ENCODE data around the gene HTRA3. TPM values are rescaled to one million over a fixed set of nuclear protein-coding genes. Genes with fewer than 3 reads are reported as not detected.
"Not testable (repeated sequence)": the region's sequence is repeated elsewhere in the genome, so short reads cannot be mapped to it uniquely, and the experiment has no call there.

Gene HTRA3
- total RNA-seq, 1 donor from 2014 or later: not detected

DNA sequence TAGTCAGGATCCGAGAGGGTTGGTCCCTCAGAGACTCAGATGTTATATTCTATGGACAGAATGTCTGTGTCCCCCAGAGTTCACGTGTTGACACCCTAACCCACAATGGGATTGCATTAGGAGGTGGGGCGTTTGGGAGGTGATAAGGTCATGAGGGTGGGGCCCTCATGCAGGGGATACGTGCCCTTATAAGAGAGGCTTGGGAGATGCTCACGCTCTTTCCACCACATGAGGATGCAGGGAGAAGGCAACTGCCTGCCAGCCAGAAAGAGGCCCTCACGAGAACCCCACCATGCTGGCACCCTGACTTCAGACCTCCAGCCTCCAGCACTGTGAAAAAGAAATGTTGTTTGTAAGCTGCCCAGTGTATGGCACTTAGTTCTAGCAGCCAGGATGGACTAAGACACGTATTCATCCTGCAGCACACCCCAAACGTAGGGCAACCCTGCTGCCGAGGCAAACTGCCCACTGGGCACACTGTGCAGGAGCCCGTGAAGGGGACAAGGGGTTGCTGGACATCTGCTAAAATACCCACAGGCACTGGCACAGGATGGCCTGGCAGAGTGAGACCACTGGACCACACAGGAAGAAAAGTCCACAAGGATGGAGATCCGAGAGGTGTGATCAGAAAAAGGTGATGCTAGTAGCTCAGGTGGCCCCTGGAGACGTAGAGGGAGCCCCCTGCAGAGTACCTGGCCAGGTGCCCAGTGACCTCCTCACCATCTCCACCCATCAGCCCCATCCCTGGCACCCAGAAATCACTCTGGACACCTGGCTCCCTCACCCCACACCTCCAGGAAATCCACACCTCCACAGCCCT, 62.7 kb downstream of the HTRA3 start:
- DNase-seq: no peak
- Mint-ChIP-seq H3K4me1 (no peaks in the 10 kb centered on the region), H3K4me3 (no peak overlapping the region), H3K36me3 (ENCODE audit: low read depth) (no peaks in the 10 kb centered on the region), H3K27me3 (no peaks in the 10 kb centered on the region), H3K27ac (no peak overlapping the region), H3K9me3 (peaks cover 9% of the 10 kb centered on the region)
- intact Hi-C loops (cut with micrococcal nuclease): no loop called here

DNA sequence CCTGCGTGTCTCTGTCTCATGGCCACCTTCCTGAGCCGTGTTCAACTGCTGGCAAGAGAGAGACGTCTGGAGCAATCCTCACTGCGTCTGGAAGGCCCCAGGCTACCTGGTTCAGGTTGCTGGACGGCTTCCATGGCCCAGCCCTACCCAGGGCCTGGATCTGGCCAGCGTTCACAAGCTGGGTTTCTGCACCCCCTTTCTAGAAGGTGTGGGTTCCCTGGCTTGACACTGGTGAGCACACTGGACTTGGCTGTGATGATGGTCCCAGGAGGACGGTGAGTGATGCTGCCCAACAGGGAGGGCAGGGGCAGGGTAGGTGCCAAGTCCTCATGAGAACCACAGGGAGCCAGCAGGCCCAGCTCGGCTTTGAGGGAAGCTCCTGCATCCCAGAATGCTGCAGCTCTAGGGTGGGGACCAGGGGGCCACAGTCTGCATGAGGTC, 63.4 kb downstream of the HTRA3 start:
- H3K4me3 Mint-ChIP-seq: no peak overlapping the region
- peaks cover 9% of the 10 kb centered on the region for H3K9me3 Mint-ChIP-seq
- DNase-seq: no peak
- intact Hi-C loops (cut with micrococcal nuclease): no loop called here
- H3K36me3 Mint-ChIP-seq (ENCODE audit: low read depth): no peaks in the 10 kb centered on the region
- no peaks in the 10 kb centered on the region for H3K27me3 Mint-ChIP-seq
- no peak overlapping the region for H3K27ac Mint-ChIP-seq
- H3K4me1 Mint-ChIP-seq: no peaks in the 10 kb centered on the region

DNA sequence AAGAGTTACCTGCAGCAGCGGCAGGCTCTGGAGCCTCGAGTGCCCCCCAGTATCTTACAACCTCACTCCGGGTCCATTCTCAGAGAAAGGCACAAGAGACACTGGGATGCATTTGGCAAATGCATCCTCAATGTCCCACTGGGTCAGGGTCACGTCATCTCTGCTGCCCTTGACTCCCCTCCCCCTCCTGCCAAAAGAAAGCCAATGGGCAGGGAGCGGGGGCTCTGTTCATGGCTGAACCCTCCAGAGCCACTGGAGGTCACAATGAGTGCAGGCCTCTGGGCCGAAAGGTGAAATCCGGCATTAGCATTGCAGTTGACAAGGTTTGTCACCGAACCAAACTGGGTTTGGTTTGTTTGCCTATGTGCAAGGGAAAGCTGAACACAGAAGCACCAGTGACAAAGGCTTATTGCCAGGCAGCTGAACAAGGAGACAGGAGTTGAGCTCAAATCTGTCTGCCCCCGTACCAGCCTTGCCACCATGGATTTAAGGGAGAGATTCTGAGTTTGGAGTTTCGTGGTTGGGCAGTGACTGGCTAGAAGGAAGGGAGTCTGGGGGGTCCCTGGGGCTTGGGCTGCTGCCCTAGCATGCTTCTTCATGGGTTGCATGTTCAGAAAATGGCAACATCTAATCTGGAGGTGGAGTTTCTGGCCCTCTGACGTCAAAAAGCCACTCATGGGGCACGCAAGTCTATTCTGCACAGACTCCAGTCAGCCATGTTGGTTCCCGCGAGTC, 64.3 kb downstream of the HTRA3 start:
- no peak overlapping the region for H3K4me3 Mint-ChIP-seq
- H3K36me3 Mint-ChIP-seq (ENCODE audit: low read depth): no peaks in the 10 kb centered on the region
- no peaks in the 10 kb centered on the region for H3K27me3 Mint-ChIP-seq
- no peak overlapping the region for H3K27ac Mint-ChIP-seq
- DNase-seq: no peak
- peaks cover 9% of the 10 kb centered on the region for H3K9me3 Mint-ChIP-seq
- intact Hi-C loops (cut with micrococcal nuclease): no loop called here
- no peaks in the 10 kb centered on the region for H3K4me1 Mint-ChIP-seq

DNA sequence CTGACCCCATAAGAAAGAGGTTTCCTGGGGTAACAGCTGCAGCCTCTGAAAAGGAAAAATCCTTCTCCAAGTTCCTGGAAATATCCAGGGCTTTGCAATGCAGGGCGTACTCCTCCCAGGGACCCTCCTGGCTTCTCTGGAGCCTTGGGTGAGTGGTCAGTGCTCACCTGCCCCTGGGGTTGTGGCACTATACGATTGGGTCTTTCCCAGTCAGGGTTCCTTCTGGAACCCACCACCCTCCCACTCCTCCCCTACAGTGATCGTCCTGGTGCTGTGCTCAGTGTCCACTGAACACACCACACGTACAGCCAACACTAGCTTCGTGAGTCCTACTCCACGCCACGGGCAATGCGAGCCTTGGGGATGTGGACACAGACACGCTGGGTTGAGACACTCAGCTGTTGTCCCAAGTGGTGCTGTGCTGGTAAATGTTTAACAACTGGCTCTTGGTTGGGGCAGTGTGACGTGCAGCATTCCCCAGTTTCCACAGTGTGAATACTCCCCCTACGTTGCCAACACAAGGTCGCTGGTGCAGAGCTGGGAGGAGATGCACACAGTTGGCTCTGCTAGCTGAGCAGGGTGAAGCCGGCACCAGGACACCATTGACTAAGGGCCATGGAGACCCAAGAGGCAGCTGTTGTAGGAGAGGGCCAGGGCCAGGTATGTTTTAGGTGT, 65.4 kb downstream of the HTRA3 start:
- no peak for DNase-seq
- Mint-ChIP-seq H3K9me3 (peaks cover 9% of the 10 kb centered on the region), H3K36me3 (ENCODE audit: low read depth) (no peaks in the 10 kb centered on the region), H3K4me1 (no peaks in the 10 kb centered on the region), H3K4me3 (no peak overlapping the region), H3K27ac (no peak overlapping the region), H3K27me3 (no peaks in the 10 kb centered on the region)
- intact Hi-C loops (cut with micrococcal nuclease): no loop called here

DNA sequence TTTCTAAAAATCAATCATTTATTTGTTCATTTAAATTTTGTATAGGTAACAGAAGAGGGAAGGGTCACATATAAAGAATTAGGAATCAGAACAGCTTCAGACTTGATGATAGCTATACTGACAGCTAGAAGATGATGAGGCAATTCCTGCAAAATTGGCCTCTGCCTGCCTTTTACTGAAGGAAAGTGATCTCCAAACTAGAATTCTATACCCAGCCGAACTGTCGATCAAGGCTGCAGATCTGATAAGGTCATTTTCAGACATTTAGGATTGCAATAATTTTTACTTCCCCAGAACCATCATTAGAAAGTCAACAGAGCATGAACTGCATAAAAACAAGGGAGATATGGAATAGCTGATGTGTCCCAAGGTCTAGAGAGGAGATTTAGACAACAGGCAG, 66.3 kb downstream of the HTRA3 start:
- Mint-ChIP-seq H3K36me3 (ENCODE audit: low read depth) (no peaks in the 10 kb centered on the region), H3K27ac (no peak overlapping the region), H3K27me3 (no peaks in the 10 kb centered on the region), H3K9me3 (peaks cover 9% of the 10 kb centered on the region), H3K4me3 (no peak overlapping the region), H3K4me1 (no peaks in the 10 kb centered on the region)
- intact Hi-C loops (cut with micrococcal nuclease): no loop called here
- no peak for DNase-seq

DNA sequence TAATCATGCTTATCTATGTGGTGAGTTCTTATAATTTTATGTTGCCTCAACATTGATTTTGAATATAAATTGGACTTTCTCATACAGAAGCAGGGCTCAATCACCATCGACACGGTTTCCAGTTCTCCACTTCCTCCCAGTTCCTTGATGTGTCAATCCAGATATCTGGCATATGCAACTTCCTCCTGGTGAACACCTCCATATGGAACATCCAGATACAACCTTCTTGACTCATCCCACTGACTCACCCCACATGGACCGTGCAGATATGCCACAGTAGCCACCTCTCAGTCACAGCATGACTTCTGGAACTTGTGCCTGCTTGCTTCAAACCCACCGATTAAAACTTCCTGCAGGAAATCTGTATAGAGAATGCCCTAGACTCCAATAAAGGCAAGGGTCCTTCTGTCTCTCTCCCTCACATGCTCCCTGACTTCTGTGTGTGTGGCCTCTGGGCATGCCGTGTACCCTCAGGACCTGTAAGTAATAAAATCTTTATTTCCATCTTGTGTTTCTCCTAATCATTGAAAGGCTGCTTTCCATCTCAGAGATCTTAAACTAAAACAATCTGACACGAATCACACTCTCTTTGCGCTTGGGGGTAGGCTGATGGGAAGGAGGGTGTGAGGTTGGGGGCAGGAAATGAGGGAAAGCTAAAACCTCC, 67.0 kb downstream of the HTRA3 start:
- Mint-ChIP-seq H3K4me3 (no peak overlapping the region), H3K27ac (no peak overlapping the region), H3K27me3 (no peaks in the 10 kb centered on the region), H3K36me3 (ENCODE audit: low read depth) (no peaks in the 10 kb centered on the region), H3K4me1 (no peaks in the 10 kb centered on the region), H3K9me3 (peaks cover 9% of the 10 kb centered on the region)
- no peak for DNase-seq
- intact Hi-C loops (cut with micrococcal nuclease): no loop called here

GRCh38 chr4:8338351-8338961, 68.9 kb downstream of the HTRA3 start:
- Mint-ChIP-seq H3K4me3 (no peak overlapping the region), H3K9me3 (peaks cover 9% of the 10 kb centered on the region), H3K4me1 (no peaks in the 10 kb centered on the region), H3K36me3 (ENCODE audit: low read depth) (no peaks in the 10 kb centered on the region), H3K27ac (no peak overlapping the region), H3K27me3 (no peaks in the 10 kb centered on the region)
- intact Hi-C loops (cut with micrococcal nuclease): no loop called here
- DNase-seq: no peak

- Mint-ChIP-seq H3K4me3 (no peak overlapping the region), H3K9me3 (peaks cover 8% of the 10 kb centered on the region), H3K4me1 (no peaks in the 10 kb centered on the region), H3K27ac (no peak overlapping the region), H3K27me3 (no peaks in the 10 kb centered on the region), H3K36me3 (ENCODE audit: low read depth) (no peaks in the 10 kb centered on the region)
- intact Hi-C loops (cut with micrococcal nuclease): no loop called here
- DNase-seq: no peak
Observed at GRCh38 chr4:8340781-8341241, 71.3 kb downstream of the HTRA3 start.

- H3K27me3 Mint-ChIP-seq, H3K4me1 Mint-ChIP-seq: not testable (repeated sequence)
Observed at GRCh38 chr4:8341281-8341680, 71.7 kb downstream of the HTRA3 start.

GRCh38 chr4:8341691-8342090, 72.1 kb downstream of the HTRA3 start:
- Mint-ChIP-seq H3K27ac (no peak overlapping the region), H3K36me3 (ENCODE audit: low read depth) (no peaks in the 10 kb centered on the region), H3K4me1 (no peaks in the 10 kb centered on the region), H3K9me3 (peaks cover 3% of the 10 kb centered on the region), H3K27me3 (no peaks in the 10 kb centered on the region), H3K4me3 (no peak overlapping the region)
- no peak for DNase-seq
- intact Hi-C loops (cut with micrococcal nuclease): no loop called here

More at GRCh38 chr4:8341281-8341680, 71.7 kb downstream of the HTRA3 start:
- H3K9me3 Mint-ChIP-seq; H3K4me3 Mint-ChIP-seq; H3K36me3 Mint-ChIP-seq (ENCODE audit: low read depth); DNase-seq; intact Hi-C loops (cut with micrococcal nuclease); H3K27ac Mint-ChIP-seq: not testable (repeated sequence)

DNA sequence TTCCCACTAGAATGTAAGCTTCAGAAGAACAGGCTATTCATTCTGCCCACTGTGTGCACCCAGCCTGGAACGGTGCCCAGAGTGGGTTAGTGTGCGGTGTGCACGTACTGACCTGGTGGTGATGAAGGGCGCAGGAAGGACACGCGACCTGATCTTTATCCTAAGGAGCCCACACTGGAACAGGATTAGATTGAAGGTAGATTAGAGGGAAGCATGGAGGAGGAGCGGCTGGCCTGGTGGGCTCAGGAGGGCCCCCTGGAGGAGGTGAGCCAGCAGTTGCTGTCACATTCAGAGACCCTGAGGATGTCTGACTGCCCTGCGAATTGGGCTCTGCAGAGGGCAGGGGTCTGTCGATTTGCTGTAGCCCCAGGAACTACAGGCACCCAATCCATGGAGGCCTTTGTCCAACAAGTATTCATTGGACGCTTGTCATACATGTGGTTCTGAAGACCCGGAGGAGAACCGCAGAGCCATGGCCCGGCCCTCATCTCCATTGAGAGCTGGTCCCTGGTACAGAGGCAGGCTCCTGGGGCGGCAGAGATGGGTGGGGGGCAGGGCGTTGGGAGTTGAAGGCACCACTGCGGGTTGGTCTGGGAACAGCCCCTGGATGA, 73.2 kb downstream of the HTRA3 start:
- DNase-seq: no peak
- Mint-ChIP-seq H3K4me3 (no peak overlapping the region), H3K36me3 (ENCODE audit: low read depth) (no peaks in the 10 kb centered on the region), H3K27ac (no peak overlapping the region), H3K27me3 (no peaks in the 10 kb centered on the region), H3K9me3 (no peaks in the 10 kb centered on the region), H3K4me1 (no peaks in the 10 kb centered on the region)
- intact Hi-C loops (cut with micrococcal nuclease): no loop called here

DNA sequence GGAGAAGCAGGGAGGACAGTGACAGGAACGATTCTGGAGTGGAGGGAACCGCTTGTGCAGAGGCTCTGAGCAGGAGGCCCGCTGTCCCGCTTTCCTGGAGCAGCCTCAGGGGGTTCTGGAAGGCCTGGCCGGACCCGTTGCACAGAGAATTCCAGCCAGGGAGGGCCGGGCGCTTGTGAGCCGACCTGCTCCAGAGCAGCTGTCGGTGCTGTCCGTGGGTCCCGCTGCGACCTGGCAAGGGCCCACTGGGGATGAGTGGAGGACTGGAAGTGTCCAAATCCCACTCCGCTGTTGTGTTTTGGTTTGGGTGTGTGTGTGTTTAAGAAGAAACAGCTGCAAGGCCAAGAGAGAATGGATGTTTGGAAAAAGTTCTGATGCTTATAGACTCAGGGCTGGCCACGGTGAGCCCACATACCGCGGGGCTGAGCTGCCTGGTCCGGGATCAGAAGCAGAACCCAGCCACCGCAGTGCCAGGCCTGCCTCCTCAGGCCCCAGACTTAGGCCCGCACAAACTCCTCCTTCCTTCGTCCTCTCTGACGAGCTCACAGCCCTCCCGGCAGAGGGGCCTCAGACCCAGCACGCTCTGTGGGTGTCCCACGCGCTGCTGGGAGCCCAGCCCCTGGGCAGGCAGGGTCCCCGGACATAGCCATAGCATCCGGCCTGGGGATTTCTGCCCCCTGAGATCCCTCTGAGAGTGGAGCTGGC, 73.9 kb downstream of the HTRA3 start:
- Mint-ChIP-seq H3K27ac (no peak overlapping the region), H3K4me3 (no peak overlapping the region), H3K27me3 (no peaks in the 10 kb centered on the region), H3K4me1 (no peaks in the 10 kb centered on the region), H3K36me3 (ENCODE audit: low read depth) (no peaks in the 10 kb centered on the region), H3K9me3 (no peaks in the 10 kb centered on the region)
- intact Hi-C loops (cut with micrococcal nuclease): no loop called here
- no peak for DNase-seq

- intact Hi-C loops (cut with micrococcal nuclease): no loop called here
- no peaks in the 10 kb centered on the region for H3K27me3 Mint-ChIP-seq
- no peaks in the 10 kb centered on the region for H3K36me3 Mint-ChIP-seq (ENCODE audit: low read depth)
- DNase-seq: no peak
- H3K9me3 Mint-ChIP-seq: no peaks in the 10 kb centered on the region
- no peak overlapping the region for H3K4me3 Mint-ChIP-seq
- H3K4me1 Mint-ChIP-seq: no peaks in the 10 kb centered on the region
- no peak overlapping the region for H3K27ac Mint-ChIP-seq
Observed at GRCh38 chr4:8343967-8344331, 74.4 kb downstream of the HTRA3 start.

Data from activated CD4-positive, alpha-beta T cell treated with anti-CD3 and anti-CD28 coated beads, Interleukin-2, amount 10 ng/mL, durations not matched to agents 24 days and 14 days (primary cell).